Fibroblast of the aortic adventitia (primary cell): ENCODE results near the gene B4GALNT4. TPM values are rescaled to one million over a fixed set of nuclear protein-coding genes. Genes with fewer than 3 reads are reported as not detected.
"Not testable (repeated sequence)": the region's sequence is repeated elsewhere in the genome, so short reads cannot be mapped to it uniquely, and the experiment has no call there.

Experiments
- DNase-seq: peaks from one replicate; pipeline ENCODE4 v3.0.0-alpha.2; 2010; ENCODE audit warnings: low read depth
- H3K4me3 ChIP-seq: 2 replicates; pipeline ENCODE4 v1.5.1; 2011; ENCODE audit warnings: low read depth, mild to moderate bottlenecking, control low read depth, low read length, moderate library complexity
- CTCF ChIP-seq: IDR thresholded peaks from 2 replicates; pipeline ENCODE4 v1.5.1; 2011; ENCODE audit warnings: mild to moderate bottlenecking, low read length, control low read depth, inconsistent platforms; ENCODE audit not compliant: insufficient read depth
- total RNA-seq: library from RNA; depleted of rRNA; stranded (reverse); fragments of >200 nt; gene quantifications from 2 replicates; pipeline ENCODE4 v1.2.3, GENCODE V29; 2012; ENCODE audit warnings: low replicate concordance

Gene B4GALNT4
- total RNA-seq, 1 donor = 1.9 TPM

GRCh38 chr11:385594-386351, 16.5 kb downstream of the B4GALNT4 start:
- no peak for DNase-seq
- no peak overlapping the region for H3K4me3 ChIP-seq
- TF ChIP-seq CTCF = no peak

- no peak for TF ChIP-seq CTCF
- H3K4me3 ChIP-seq = no peak overlapping the region
- DNase-seq = no peak
Observed at GRCh38 chr11:386483-386882, 17.2 kb downstream of the B4GALNT4 start.

- H3K4me3 ChIP-seq = no peak overlapping the region
- DNase-seq = no peak
- TF ChIP-seq CTCF = peak; percentile 20
Observed at GRCh38 chr11:387193-387793, 18.0 kb downstream of the B4GALNT4 start.

GRCh38 chr11:389369-389768, 20.1 kb downstream of the B4GALNT4 start:
- not testable (repeated sequence) for DNase-seq

GRCh38 chr11:390175-390574, 20.9 kb downstream of the B4GALNT4 start:
- TF ChIP-seq CTCF = no peak
- H3K4me3 ChIP-seq = no peak overlapping the region
- no peak for DNase-seq

More at GRCh38 chr11:389369-389768, 20.1 kb downstream of the B4GALNT4 start:
- H3K4me3 ChIP-seq = not testable (repeated sequence)

GRCh38 chr11:391117-392017, 22.1 kb downstream of the B4GALNT4 start:
- no peak overlapping the region for H3K4me3 ChIP-seq
- TF ChIP-seq CTCF = no peak
- no peak for DNase-seq
